Stimulated activated CD8-positive, alpha-beta memory T cell treated with anti-CD3 and anti-CD28 coated beads, Interleukin-7, amount 100 ng/mL, for 48 hours (primary cell): ENCODE results near the gene FARS2.

Experiments
- DNase-seq, 2 donors: peaks; one replicate each; pipeline ENCODE4 v3.0.0-alpha.2; 2020; ENCODE audit warnings: low read depth in 1 of 2; ENCODE audit errors: extremely low read depth in 1 of 2

FARS2 gene

GRCh38 chr6:5365436-5366195, 104.3 kb downstream of the FARS2 start:
- no peak for DNase-seq

GRCh38 chr6:5366941-5367340, 105.6 kb downstream of the FARS2 start:
- no peak for DNase-seq

- DNase-seq: no peak
These were observed 106.2 kb downstream of the FARS2 start for GRCh38 chr6:5367510-5367909.

GRCh38 chr6:5373430-5373829, 112.1 kb downstream of the FARS2 start:
- no peak for DNase-seq

- DNase-seq: no peak
These were observed 117.0 kb downstream of the FARS2 start for GRCh38 chr6:5378331-5378730.

GRCh38 chr6:5379647-5380242, 118.4 kb downstream of the FARS2 start:
- peak in 1 of 2 donors; percentile 3 for DNase-seq

- no peak for DNase-seq
These were observed 122.5 kb downstream of the FARS2 start for GRCh38 chr6:5383856-5384255.

GRCh38 chr6:5384276-5384675, 123.0 kb downstream of the FARS2 start:
- no peak for DNase-seq

GRCh38 chr6:5388326-5388725, 127.0 kb downstream of the FARS2 start:
- no peak for DNase-seq

- no peak for DNase-seq
These were observed 127.9 kb downstream of the FARS2 start for GRCh38 chr6:5389086-5389745.

GRCh38 chr6:5390177-5390576, 128.9 kb downstream of the FARS2 start:
- no peak for DNase-seq

GRCh38 chr6:5394280-5394679, 133.0 kb downstream of the FARS2 start:
- DNase-seq: no peak

GRCh38 chr6:5395719-5396118, 134.4 kb downstream of the FARS2 start:
- DNase-seq: no peak

GRCh38 chr6:5398530-5398929, 137.2 kb downstream of the FARS2 start:
- DNase-seq: peak in 1 of 2 donors; percentile 23

GRCh38 chr6:5399391-5399790, 138.1 kb downstream of the FARS2 start:
- DNase-seq: no peak

- DNase-seq: no peak
These were observed 140.8 kb downstream of the FARS2 start for GRCh38 chr6:5401845-5402738.

GRCh38 chr6:5403076-5403475, 141.8 kb downstream of the FARS2 start:
- no peak for DNase-seq

- no peak for DNase-seq
These were observed 142.3 kb downstream of the FARS2 start for GRCh38 chr6:5403609-5404008.

GRCh38 chr6:5405976-5406375, 144.7 kb downstream of the FARS2 start:
- DNase-seq: no peak

GRCh38 chr6:5411414-5411813, 150.1 kb downstream of the FARS2 start:
- DNase-seq: no peak

GRCh38 chr6:5412017-5412416, 150.7 kb downstream of the FARS2 start:
- DNase-seq: no peak
